Osteocyte (in vitro differentiated cells): ENCODE data around the gene REST. TPM values are rescaled to one million over a fixed set of nuclear protein-coding genes. Genes with fewer than 3 reads are reported as not detected.
A peak's percentile ranks its signal among the peaks of the same experiment; 100 is the strongest.

Source experiments
- DNase-seq: peaks from one replicate; pipeline ENCODE4 v3.0.0; 2021; ENCODE audit warnings: mixed read lengths; ENCODE audit not compliant: unreplicated experiment; ENCODE audit errors: extremely low spot score
- H3K27ac Mint-ChIP-seq: one replicate; pipeline ENCODE4 v1.8.0; 2021; ENCODE audit warnings: mild to moderate bottlenecking, mixed read lengths; ENCODE audit not compliant: unreplicated experiment
- H3K27me3 Mint-ChIP-seq: one replicate; pipeline ENCODE4 v1.8.0; 2021; ENCODE audit warnings: mixed read lengths; ENCODE audit not compliant: unreplicated experiment
- H3K36me3 Mint-ChIP-seq: one replicate; pipeline ENCODE4 v1.8.0; 2021; ENCODE audit warnings: mixed read lengths; ENCODE audit not compliant: unreplicated experiment
- H3K4me1 Mint-ChIP-seq: one replicate; pipeline ENCODE4 v1.8.0; 2021; ENCODE audit warnings: mixed read lengths; ENCODE audit not compliant: unreplicated experiment
- H3K4me3 Mint-ChIP-seq: one replicate; pipeline ENCODE4 v1.8.0; 2021; ENCODE audit warnings: mild to moderate bottlenecking, moderate library complexity, mixed read lengths; ENCODE audit not compliant: unreplicated experiment
- H3K9me3 Mint-ChIP-seq: one replicate; pipeline ENCODE4 v1.8.0; 2021; ENCODE audit warnings: mixed read lengths; ENCODE audit not compliant: unreplicated experiment
- CTCF ChIP-seq: fragments of 200-600 bp; sonication (generic); IDR thresholded peaks from 2 replicates; pipeline ENCODE4 v1.5.0; 2021; ENCODE audit warnings: antibody characterized with exemption, mild to moderate bottlenecking, moderate library complexity
- total RNA-seq: library from RNA; stranded (reverse); gene quantifications from 2 replicates; pipeline ENCODE4 v1.2.1, GENCODE V29; 2021

The REST gene
- total RNA-seq, 1 donor from 2014 or later, result 55.5 TPM

GRCh38 chr4:56941403-56941802, 33.7 kb downstream of the REST start:
- no peaks in the 10 kb centered on the region for H3K9me3 Mint-ChIP-seq

GRCh38 chr4:56953680-56954520, 46.2 kb downstream of the REST start:
- Mint-ChIP-seq H3K27ac (no peak overlapping the region), H3K36me3 (no peaks in the 10 kb centered on the region), H3K4me3 (no peak overlapping the region), H3K27me3 (no peaks in the 10 kb centered on the region), H3K9me3 (no peaks in the 10 kb centered on the region), H3K4me1 (peaks cover 3% of the 10 kb centered on the region)
- no peak for TF ChIP-seq CTCF
- no peak for DNase-seq

More at GRCh38 chr4:56941403-56941802, 33.7 kb downstream of the REST start:
- no peak overlapping the region for H3K27ac Mint-ChIP-seq
- H3K36me3 Mint-ChIP-seq, result peaks cover 24% of the 10 kb centered on the region
- H3K4me1 Mint-ChIP-seq, result peaks cover 5% of the 10 kb centered on the region
- no peak for TF ChIP-seq CTCF
- DNase-seq, result no peak
- no peaks in the 10 kb centered on the region for H3K27me3 Mint-ChIP-seq
- no peak overlapping the region for H3K4me3 Mint-ChIP-seq

GRCh38 chr4:56958111-56958517, 50.4 kb downstream of the REST start:
- H3K36me3 Mint-ChIP-seq, result peaks cover 12% of the 10 kb centered on the region
- no peak overlapping the region for H3K27ac Mint-ChIP-seq
- DNase-seq, result peak; percentile 64
- H3K9me3 Mint-ChIP-seq, result no peaks in the 10 kb centered on the region
- H3K27me3 Mint-ChIP-seq, result no peaks in the 10 kb centered on the region
- H3K4me3 Mint-ChIP-seq, result no peak overlapping the region
- TF ChIP-seq CTCF, result no peak
- peaks cover 3% of the 10 kb centered on the region for H3K4me1 Mint-ChIP-seq

- no peak for TF ChIP-seq CTCF
- Mint-ChIP-seq H3K4me1 (peaks cover 3% of the 10 kb centered on the region), H3K27ac (no peak overlapping the region), H3K27me3 (no peaks in the 10 kb centered on the region), H3K36me3 (peaks cover 15% of the 10 kb centered on the region), H3K9me3 (no peaks in the 10 kb centered on the region), H3K4me3 (no peak overlapping the region)
- no peak for DNase-seq
Measured at GRCh38 chr4:56959100-56959499, 51.4 kb downstream of the REST start.

GRCh38 chr4:56961107-56961500, 53.4 kb downstream of the REST start:
- Mint-ChIP-seq H3K9me3 (no peaks in the 10 kb centered on the region), H3K27ac (no peak overlapping the region), H3K36me3 (peaks cover 28% of the 10 kb centered on the region), H3K4me3 (no peak overlapping the region), H3K4me1 (peaks cover 3% of the 10 kb centered on the region), H3K27me3 (no peaks in the 10 kb centered on the region)
- TF ChIP-seq CTCF, result no peak
- DNase-seq, result peak; percentile 40
